NT2/D1 (cell line): ENCODE data around the gene ZNF169.
"Not testable (repeated sequence)": the region's sequence is repeated elsewhere in the genome, so short reads cannot be mapped to it uniquely, and the experiment has no call there.

Source experiments
- DNase-seq: peaks from one replicate; pipeline ENCODE4 v3.0.0-alpha.2; 2011; ENCODE audit warnings: low read depth, low spot score
- H3K27me3 ChIP-seq: 2 replicates; pipeline ENCODE4 v1.6.0; 2011; ENCODE audit warnings: mild to moderate bottlenecking; ENCODE audit not compliant: insufficient read length, insufficient read depth
- H3K36me3 ChIP-seq: 2 replicates; pipeline ENCODE4 v1.6.1; 2011; ENCODE audit warnings: mild to moderate bottlenecking, low read length, mixed read lengths; ENCODE audit not compliant: insufficient read depth, insufficient read length
- H3K4me1 ChIP-seq: 2 replicates; pipeline ENCODE4 v1.5.1; 2011; ENCODE audit not compliant: insufficient read depth, insufficient read length
- H3K4me3 ChIP-seq: 2 replicates; pipeline ENCODE4 v1.5.1; 2011; ENCODE audit warnings: low read depth; ENCODE audit not compliant: insufficient read length
- H3K9ac ChIP-seq: 2 replicates; pipeline ENCODE4 v1.6.0; 2011; ENCODE audit warnings: low read depth; ENCODE audit not compliant: insufficient read length
- H3K9me3 ChIP-seq: 2 replicates; pipeline ENCODE4 v1.5.1; 2011; ENCODE audit warnings: mild to moderate bottlenecking, low read length; ENCODE audit not compliant: insufficient read depth

ZNF169 gene

GRCh38 chr9:94322342-94322940 lies 63.3 kb downstream of the ZNF169 start:
- H3K4me3 ChIP-seq, H3K36me3 ChIP-seq, H3K9me3 ChIP-seq, H3K4me1 ChIP-seq, H3K9ac ChIP-seq, DNase-seq, H3K27me3 ChIP-seq: not testable (repeated sequence)

DNA sequence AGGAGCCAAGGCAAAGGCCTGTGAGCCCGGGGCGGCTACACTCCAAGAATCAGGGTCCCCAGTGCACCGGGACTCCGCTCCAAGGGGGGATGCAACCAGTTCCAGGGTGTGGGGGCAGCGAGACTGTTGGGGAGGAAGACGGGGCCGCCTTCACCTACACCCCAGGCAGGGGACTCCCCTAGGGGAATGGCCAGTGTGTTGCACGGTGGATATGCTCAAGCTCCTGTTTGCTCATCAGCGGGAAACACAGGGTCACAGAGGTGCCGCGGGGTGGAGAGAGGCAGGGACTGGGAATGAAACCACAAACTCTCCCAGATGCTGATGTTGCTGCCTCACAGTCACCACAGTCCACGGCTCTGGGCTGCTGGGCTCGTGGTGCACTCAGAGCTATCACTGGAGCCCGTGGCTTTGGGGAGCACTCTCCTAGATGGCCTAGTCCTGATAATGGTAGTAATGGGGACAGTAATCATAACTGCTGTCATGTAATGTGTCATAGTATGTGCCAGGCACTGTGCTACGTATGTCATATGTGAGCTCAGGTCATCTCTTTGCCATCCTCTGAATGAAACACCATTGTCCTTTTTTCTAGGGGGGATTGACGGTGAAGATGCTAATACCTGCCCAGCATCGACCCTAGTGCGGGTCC lies 64.2 kb downstream of the ZNF169 start:
- not testable (repeated sequence) for H3K4me1 ChIP-seq, H3K9ac ChIP-seq, H3K4me3 ChIP-seq, DNase-seq, H3K9me3 ChIP-seq, H3K36me3 ChIP-seq, H3K27me3 ChIP-seq

- H3K9ac ChIP-seq, H3K27me3 ChIP-seq, H3K9me3 ChIP-seq, DNase-seq, H3K4me3 ChIP-seq, H3K36me3 ChIP-seq, H3K4me1 ChIP-seq: not testable (repeated sequence)
Measured at GRCh38 chr9:94325583-94325982, 66.5 kb downstream of the ZNF169 start.

GRCh38 chr9:94328544-94328943 lies 69.4 kb downstream of the ZNF169 start, which contains the start of gene NUTM2F:
Gene NUTM2F, minus strand, starts transcription at chr9:94328644. Its CDS starts 21 bp downstream, at chr9:94328623.
- not testable (repeated sequence) for H3K4me1 ChIP-seq, H3K27me3 ChIP-seq, H3K9ac ChIP-seq, H3K9me3 ChIP-seq, H3K4me3 ChIP-seq, DNase-seq, H3K36me3 ChIP-seq

GRCh38 chr9:94336445-94336844 lies 77.3 kb downstream of the ZNF169 start:
- H3K9me3 ChIP-seq, H3K9ac ChIP-seq, H3K27me3 ChIP-seq, H3K4me3 ChIP-seq, DNase-seq, H3K4me1 ChIP-seq, H3K36me3 ChIP-seq: not testable (repeated sequence)

DNA sequence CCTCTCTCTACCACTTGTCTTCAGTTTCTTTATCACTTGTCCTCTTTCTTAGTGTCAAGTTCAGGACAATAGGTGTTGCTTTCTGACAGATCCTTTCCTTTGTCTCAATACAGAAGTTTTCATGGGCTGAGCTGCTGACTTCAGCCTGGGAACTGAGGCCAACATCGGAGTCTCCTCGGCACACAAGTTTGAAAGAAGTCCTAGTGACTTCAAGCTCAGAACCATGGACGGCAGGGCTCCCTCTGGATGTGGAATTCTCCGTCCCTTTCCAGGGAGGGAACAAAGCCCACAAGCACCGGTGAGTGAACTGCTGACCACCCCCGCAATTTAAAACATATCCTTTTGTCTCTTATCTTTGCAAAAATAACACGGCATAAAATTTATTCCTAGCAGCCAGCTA lies 79.6 kb downstream of the ZNF169 start:
- not testable (repeated sequence) for H3K36me3 ChIP-seq, H3K9me3 ChIP-seq, H3K4me1 ChIP-seq, H3K4me3 ChIP-seq, H3K27me3 ChIP-seq, DNase-seq, H3K9ac ChIP-seq

DNA sequence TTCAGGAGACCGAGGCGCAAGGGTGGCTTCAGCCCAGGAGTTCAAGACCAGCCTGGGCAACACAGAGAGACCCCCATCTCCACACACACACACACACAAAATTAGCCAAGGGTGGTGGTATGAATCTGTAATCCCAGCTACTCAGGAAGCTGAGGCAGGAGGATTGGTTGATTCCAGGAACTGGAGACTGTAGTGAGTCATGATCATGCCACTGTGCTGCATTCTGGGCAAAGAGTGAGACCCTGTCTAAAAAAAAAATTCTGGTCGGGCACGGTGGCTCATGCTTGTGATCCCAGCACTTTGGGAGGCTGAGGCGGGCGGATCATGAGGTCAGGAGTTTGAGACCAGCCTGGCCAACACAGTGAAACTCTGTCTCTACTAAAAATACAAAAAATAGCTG lies 80.6 kb downstream of the ZNF169 start:
- not testable (repeated sequence) for H3K4me1 ChIP-seq, H3K36me3 ChIP-seq, H3K4me3 ChIP-seq, H3K9me3 ChIP-seq, H3K9ac ChIP-seq, DNase-seq, H3K27me3 ChIP-seq

GRCh38 chr9:94340750-94341149 lies 81.7 kb downstream of the ZNF169 start:
- not testable (repeated sequence) for H3K36me3 ChIP-seq, H3K27me3 ChIP-seq, H3K9ac ChIP-seq, H3K9me3 ChIP-seq, DNase-seq, H3K4me1 ChIP-seq, H3K4me3 ChIP-seq

DNA sequence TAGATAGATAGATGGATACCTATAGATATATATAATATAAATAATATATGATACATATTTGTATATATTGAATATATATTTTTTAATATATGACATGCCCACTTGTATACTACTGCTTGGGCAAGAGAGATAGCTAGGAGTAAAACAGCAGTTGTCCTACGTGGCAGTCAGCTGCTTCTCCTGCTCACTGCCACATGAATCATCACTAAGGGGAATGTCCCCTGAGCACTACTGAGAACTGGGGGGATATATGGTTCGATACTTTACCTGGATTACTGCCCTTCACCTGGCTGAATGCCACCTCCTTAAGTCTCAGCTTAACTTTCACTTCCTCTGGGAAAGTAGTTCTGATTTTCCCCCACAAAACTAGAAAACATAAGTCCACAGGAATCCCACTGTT lies 82.6 kb downstream of the ZNF169 start:
- not testable (repeated sequence) for H3K9ac ChIP-seq, H3K4me3 ChIP-seq, H3K4me1 ChIP-seq, H3K9me3 ChIP-seq, DNase-seq, H3K27me3 ChIP-seq, H3K36me3 ChIP-seq

GRCh38 chr9:94347451-94347850 lies 88.4 kb downstream of the ZNF169 start:
- DNase-seq, H3K9ac ChIP-seq, H3K4me3 ChIP-seq, H3K9me3 ChIP-seq, H3K27me3 ChIP-seq, H3K4me1 ChIP-seq, H3K36me3 ChIP-seq: not testable (repeated sequence)

GRCh38 chr9:94348754-94349153 lies 89.7 kb downstream of the ZNF169 start:
- not testable (repeated sequence) for H3K4me3 ChIP-seq, H3K36me3 ChIP-seq, H3K9me3 ChIP-seq, H3K4me1 ChIP-seq, H3K27me3 ChIP-seq, DNase-seq, H3K9ac ChIP-seq
